GM12892 (cell line): ENCODE data around the gene CLDN4.

Source experiments
- POLR2AphosphoS5 ChIP-seq: IDR thresholded peaks from 2 replicates; pipeline ENCODE4 v1.6.1; 2011; ENCODE audit warnings: low read depth, low read length, control low read depth
- TAF1 ChIP-seq: IDR thresholded peaks from 2 replicates; pipeline ENCODE4 v1.6.1; 2011; ENCODE audit warnings: low read depth, mild to moderate bottlenecking, control low read depth, low read length, borderline replicate concordance

GRCh38 chr7:73823873-73824592, 6.8 kb upstream of the CLDN4 start:
- TF ChIP-seq TAF1 (no peak), POLR2AphosphoS5 (no peak)
